ENCODE data around the gene SKI. TPM values are rescaled to one million over a fixed set of nuclear protein-coding genes. Genes with fewer than 3 reads are reported as not detected.

The SKI gene
- total RNA-seq, 6 donors from 2014 or later, result 57.3 to 108 (median 96.9) TPM

DNA sequence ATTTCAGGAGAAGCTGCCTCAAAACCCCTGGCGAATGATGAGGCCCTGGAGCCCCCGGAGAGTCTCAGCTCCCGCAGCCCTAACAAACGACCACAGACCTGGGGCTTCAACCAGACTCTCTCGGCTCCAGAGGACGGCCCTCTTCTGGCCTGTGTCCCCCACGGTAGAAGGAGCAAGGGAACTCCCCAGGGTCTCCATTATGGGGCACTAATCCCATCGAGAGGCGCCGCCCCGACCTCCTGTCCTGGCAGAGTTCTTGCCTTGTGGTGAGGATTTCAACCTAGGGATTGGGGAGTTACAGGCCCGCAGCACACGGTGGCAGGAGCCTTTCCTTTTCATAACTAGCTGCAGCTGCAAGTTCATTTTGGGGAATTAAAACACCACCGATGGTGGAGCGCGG lies 39.8 kb upstream of the SKI start:
- Histone ChIP-seq H3K27ac (no peak overlapping the region), H3K36me3 (peaks cover 0 to 30% (median 10%) of the 10 kb centered on the region in 4 donors), H3K27me3 (no peaks in the 10 kb centered on the region), H3K9me3 (no peaks in the 10 kb centered on the region), H3K4me3 (no peak overlapping the region), H3K4me1 (peaks cover 31 to 44% (median 37%) of the 10 kb centered on the region in 4 donors)
- DNase-seq (peak in 1 of 2 donors; percentile 33), ATAC-seq (ENCODE audit: low FRiP score in 2 of 2) (no peak)
- TF ChIP-seq EP300 (IDR thresholded peaks at IDR 0.05) (no peak), POLR2AphosphoS5 (IDR thresholded peaks at IDR 0.05) (no peak), POLR2A (IDR thresholded peaks at IDR 0.05) (no peak)
- TF ChIP-seq, protein P1, sequence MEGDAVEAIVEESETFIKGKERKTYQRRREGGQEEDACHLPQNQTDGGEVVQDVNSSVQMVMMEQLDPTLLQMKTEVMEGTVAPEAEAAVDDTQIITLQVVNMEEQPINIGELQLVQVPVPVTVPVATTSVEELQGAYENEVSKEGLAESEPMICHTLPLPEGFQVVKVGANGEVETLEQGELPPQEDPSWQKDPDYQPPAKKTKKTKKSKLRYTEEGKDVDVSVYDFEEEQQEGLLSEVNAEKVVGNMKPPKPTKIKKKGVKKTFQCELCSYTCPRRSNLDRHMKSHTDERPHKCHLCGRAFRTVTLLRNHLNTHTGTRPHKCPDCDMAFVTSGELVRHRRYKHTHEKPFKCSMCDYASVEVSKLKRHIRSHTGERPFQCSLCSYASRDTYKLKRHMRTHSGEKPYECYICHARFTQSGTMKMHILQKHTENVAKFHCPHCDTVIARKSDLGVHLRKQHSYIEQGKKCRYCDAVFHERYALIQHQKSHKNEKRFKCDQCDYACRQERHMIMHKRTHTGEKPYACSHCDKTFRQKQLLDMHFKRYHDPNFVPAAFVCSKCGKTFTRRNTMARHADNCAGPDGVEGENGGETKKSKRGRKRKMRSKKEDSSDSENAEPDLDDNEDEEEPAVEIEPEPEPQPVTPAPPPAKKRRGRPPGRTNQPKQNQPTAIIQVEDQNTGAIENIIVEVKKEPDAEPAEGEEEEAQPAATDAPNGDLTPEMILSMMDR (IDR thresholded peaks at IDR 0.05), result no peak
- 97 to 98% methylated on average over 9 to 13 of the region's 16 CpGs for WGBS, 2 donors

DNA sequence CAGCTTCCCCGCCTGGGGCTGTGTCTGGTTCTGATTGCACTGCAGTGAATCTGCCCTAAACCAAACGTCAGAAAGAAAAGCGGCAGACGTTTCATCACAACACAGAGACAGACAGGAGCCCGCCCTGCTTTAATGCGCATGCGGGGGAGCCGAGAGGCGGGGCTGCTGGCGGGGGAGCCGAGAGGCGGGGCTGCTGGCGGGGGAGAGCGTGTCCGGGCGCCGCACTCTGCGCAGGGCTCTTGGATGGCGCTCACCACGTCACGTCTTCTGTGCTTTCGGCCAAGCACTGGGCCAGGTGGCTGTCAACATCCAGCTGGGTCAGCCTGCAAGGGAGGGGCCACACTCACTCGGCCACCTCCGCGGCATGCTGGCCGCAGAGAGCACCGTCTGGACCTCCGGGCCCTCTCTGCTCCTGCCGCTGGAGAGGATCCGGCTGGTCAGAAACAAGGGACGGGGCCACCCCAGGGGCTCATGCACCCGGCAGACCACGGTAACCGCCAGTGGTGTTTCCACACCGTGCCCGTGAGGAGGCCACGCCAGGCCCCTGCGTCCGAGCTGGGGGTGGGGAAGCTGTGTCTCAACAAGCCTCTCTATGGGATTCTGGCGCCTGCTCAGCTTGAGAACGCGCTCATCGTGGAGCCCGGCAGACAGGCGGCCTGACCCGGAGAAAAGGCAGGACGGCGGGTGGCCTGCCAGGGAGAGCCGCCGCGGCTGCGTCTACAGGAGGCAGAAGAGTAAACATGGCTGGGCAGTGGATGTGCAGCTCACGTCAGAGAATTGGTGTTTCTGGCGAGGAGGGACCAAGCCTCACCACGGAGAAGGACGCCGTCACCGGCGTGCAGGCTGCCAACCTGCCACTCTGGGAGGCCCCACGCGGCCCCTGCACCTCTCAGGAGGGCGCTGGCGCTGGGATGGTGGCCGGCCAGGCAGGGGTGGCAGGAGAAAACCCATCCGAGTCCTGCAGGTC lies 38.4 kb upstream of the SKI start:
- peak; percentile 97 to 98 for DNase-seq
- peak; percentile 93 to 95 for ATAC-seq (ENCODE audit: low FRiP score in 2 of 2)
- TF ChIP-seq POLR2A (IDR thresholded peaks at IDR 0.05), result peak in 3 of 4 donors; percentile 65 to 87 (median 66)
- TF ChIP-seq, protein P1 (IDR thresholded peaks at IDR 0.05), result peak in 3 of 6 experiments; percentile 8 to 25 (median 16)
- TF ChIP-seq EP300 (IDR thresholded peaks at IDR 0.05), result no peak
- TF ChIP-seq POLR2AphosphoS5 (IDR thresholded peaks at IDR 0.05), result peak; percentile 63 to 91
- peak overlapping the region; percentile 90 to 96 (median 94) for H3K27ac ChIP-seq
- peaks cover 0 to 21% (median 8%) of the 10 kb centered on the region in 4 donors for H3K36me3 ChIP-seq
- H3K4me1 ChIP-seq, result peaks cover 38 to 55% (median 47%) of the 10 kb centered on the region in 4 donors
- WGBS, 2 donors, result 10 to 26% methylated on average over 9 to 63 of the region's 65 CpGs
- H3K27me3 ChIP-seq, result no peaks in the 10 kb centered on the region
- H3K4me3 ChIP-seq, result peak overlapping the region; percentile 27 to 57 (median 54)
- no peaks in the 10 kb centered on the region for H3K9me3 ChIP-seq

DNA sequence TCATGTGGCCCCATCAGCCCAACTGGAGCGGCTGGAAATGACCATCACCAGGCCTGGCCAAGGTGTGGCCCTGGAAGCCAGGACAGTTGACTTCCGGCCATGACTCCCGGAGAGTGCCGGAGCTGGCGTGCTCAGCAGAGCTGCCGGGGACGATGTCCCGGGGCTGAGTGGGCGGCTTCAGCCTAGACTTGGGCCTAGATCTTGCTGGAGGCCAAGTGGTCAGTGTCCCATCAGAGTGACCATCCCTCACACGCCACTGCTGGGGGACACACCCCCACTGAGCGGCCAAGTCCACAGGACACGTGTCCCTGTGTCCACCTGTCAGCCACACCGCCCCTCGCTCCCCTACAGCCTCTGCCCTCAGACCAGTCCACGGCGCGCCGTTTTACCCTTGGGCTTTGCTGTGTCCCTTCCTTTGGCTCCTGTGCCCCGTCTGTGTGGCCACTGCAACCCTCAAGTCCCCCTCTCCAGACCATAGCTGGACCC lies 37.6 kb upstream of the SKI start:
- WGBS, 2 donors, result 84 to 91% methylated on average over 11 to 18 of the region's 19 CpGs
- peak overlapping the region; percentile 27 to 57 (median 54) for H3K4me3 ChIP-seq
- ATAC-seq (ENCODE audit: low FRiP score in 2 of 2) (no peak), DNase-seq (no peak)
- H3K36me3 ChIP-seq, result peaks cover 0 to 14% (median 4%) of the 10 kb centered on the region in 4 donors
- TF ChIP-seq POLR2AphosphoS5 (IDR thresholded peaks at IDR 0.05) (no peak), EP300 (IDR thresholded peaks at IDR 0.05) (no peak), POLR2A (IDR thresholded peaks at IDR 0.05) (no peak)
- TF ChIP-seq, protein P1 (IDR thresholded peaks at IDR 0.05), result no peak
- no peaks in the 10 kb centered on the region for H3K9me3 ChIP-seq
- peaks cover 42 to 61% (median 50%) of the 10 kb centered on the region in 4 donors for H3K4me1 ChIP-seq
- no peaks in the 10 kb centered on the region for H3K27me3 ChIP-seq
- peak overlapping the region; percentile 90 to 96 (median 94) for H3K27ac ChIP-seq

DNA sequence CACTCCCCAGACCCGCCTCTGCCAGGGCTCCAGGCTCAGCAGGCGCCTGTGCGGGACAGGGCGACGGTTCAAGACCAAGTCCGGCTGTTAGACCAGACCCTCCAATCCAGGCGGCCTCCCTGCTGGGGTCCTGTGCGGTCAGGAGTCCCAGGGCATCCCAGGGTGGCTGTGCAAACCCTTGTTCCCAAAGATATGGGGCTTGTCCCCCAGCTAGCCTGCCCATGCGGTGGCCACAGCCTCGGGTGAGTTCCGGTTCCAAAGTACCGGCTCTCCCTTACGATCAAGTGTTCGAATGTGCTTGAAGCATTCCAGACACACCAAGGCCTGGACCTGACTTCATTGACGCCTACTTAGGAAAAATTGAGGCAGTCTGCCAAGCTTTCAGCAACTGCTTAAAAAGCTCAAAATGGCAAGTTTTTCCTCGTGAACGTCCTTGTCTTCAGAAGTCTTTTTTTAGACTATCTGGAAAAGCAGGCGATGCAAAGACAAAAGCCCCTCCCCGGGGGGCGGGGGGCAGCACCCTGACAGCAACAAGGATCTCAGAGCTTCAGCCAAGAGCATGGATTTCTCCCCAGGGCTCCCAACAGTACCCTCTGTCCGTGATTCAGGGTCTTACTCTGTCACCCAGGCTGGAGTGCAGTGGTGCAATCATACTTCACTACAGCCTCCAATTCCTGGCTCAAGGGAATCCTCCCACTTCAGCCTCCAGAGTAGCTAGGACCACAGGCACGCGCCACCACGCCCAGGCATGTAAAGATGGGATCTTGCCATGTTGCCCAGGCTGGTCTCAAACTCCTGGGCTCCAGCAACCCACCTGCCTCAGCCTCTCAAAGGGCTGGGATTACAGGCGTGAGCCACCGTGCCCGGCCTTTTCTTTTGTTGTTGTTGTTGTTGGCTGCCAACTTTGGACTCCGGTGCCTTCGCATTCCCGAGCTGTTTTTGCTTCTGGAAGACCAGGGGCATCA lies 35.8 kb upstream of the SKI start:
- TF ChIP-seq, protein P1 (IDR thresholded peaks at IDR 0.05), result no peak
- TF ChIP-seq POLR2AphosphoS5 (IDR thresholded peaks at IDR 0.05), result no peak
- peaks cover 44 to 66% (median 54%) of the 10 kb centered on the region in 4 donors for H3K4me1 ChIP-seq
- WGBS, 2 donors, result 62 to 68% methylated on average over 21 to 30 of the region's 30 CpGs
- H3K4me3 ChIP-seq, result no peak overlapping the region
- H3K9me3 ChIP-seq, result no peaks in the 10 kb centered on the region
- ATAC-seq (ENCODE audit: low FRiP score in 2 of 2), result no peak
- H3K27ac ChIP-seq, result peak overlapping the region; percentile 72 to 96 (median 94)
- no peaks in the 10 kb centered on the region for H3K36me3 ChIP-seq
- peak; percentile 65 to 69 for DNase-seq
- no peaks in the 10 kb centered on the region for H3K27me3 ChIP-seq

Measured in upper lobe of left lung (tissue), 6 donors.